Upper lobe of left lung (tissue), 6 donors: ENCODE measurements around the gene AKT2. TPM values are rescaled to one million over a fixed set of nuclear protein-coding genes. Genes with fewer than 3 reads are reported as not detected.

ENCODE experiments used
- ATAC-seq, 2 donors: fragments of 200-7000 bp; cut with Tn5 transposase; one replicate each; pipeline ENCODE4 v1.9.1; 2022; ENCODE audit warnings: mild to moderate bottlenecking in 2 of 2, moderate library complexity in 2 of 2; ENCODE audit not compliant: low FRiP score in 2 of 2
- DNase-seq, 2 donors: peaks; one replicate each; pipeline ENCODE4 v3.0.0-alpha.2; 2019 to 2020
- H3K27ac ChIP-seq, 4 donors: fragments of 200-600 bp; sonication (generic); one replicate each; pipeline ENCODE4 v1.5.1; 2016 to 2019
- H3K27me3 ChIP-seq, 4 donors: fragments of 200-600 bp; sonication (generic); one replicate each; pipeline ENCODE4 v1.5.1; 2017 to 2019
- H3K36me3 ChIP-seq, 4 donors: fragments of 200-600 bp; sonication (generic); one replicate each; pipeline ENCODE4 v1.5.1; 2016 to 2019
- H3K4me1 ChIP-seq, 4 donors: fragments of 200-600 bp; sonication (generic); one replicate each; pipeline ENCODE4 v1.5.1; 2018 to 2019
- H3K4me3 ChIP-seq, 4 donors: fragments of 200-600 bp; sonication (generic); one replicate each; pipeline ENCODE4 v1.5.1; 2017 to 2019; ENCODE audit warnings: mild to moderate bottlenecking in 2 of 4, moderate library complexity in 1 of 4
- H3K9me3 ChIP-seq, 4 donors: fragments of 200-600 bp; sonication (generic); one replicate each; pipeline ENCODE4 v1.5.1; 2018 to 2019
- CTCF ChIP-seq, 6 experiments: fragments of 450-650 bp in 4 of 6; fragments of 200-600 bp in 2 of 6; sonication (generic) in 2 of 6; IDR thresholded peaks; one replicate each; pipeline ENCODE4 v1.5.1; 2016 to 2019; ENCODE audit warnings: antibody characterized with exemption in 6 of 6
- EP300 ChIP-seq, 4 donors: sonication (generic); formaldehyde crosslinking; IDR thresholded peaks; one replicate each; pipeline ENCODE4 v1.5.1; 2017; ENCODE audit warnings: antibody characterized with exemption in 4 of 4, control low read depth in 2 of 4
- POLR2A ChIP-seq, 4 donors: fragments of 450-650 bp; IDR thresholded peaks; one replicate each; pipeline ENCODE4 v1.5.1; 2016 to 2017; ENCODE audit warnings: antibody characterized with exemption in 4 of 4, mild to moderate bottlenecking in 2 of 4
- POLR2AphosphoS5 ChIP-seq, 2 donors: sonication (generic); formaldehyde crosslinking; IDR thresholded peaks; one replicate each; pipeline ENCODE4 v1.5.1; 2017; ENCODE audit warnings: antibody characterized with exemption in 2 of 2
- WGBS, 2 donors: methylation state at CpG; one replicate each; pipeline ENCODE4 v1.1.5; 2017 to 2018; 5-methylcytosine and 5-hydroxymethylcytosine counted together
- total RNA-seq, 6 donors: library from RNA; depleted of rRNA in 4 of 6; stranded (reverse); fragments of >200 nt in 4 of 6; gene quantifications; one replicate each; pipeline versions ENCODE4 v1.1.0 to v1.2.1, GENCODE V29; 2016 to 2021
- donor health status: DM: no; HTN: no; CAD: no; lungs with moderate emphysema.
- donor health status: DM: no; HTN: yes; CAD: no; lungs with severe emphysema.

AKT2 gene
- total RNA-seq, 6 donors from 2014 or later: 59.7 to 164 (median 105) TPM

- 91 to 96% methylated on average over 8 to 13 of the region's 13 CpGs for WGBS, 2 donors
These were observed 38.6 kb upstream of the AKT2 start for GRCh38 chr19:40323705-40324104.

GRCh38 chr19:40322951-40323615 is 37.9 kb upstream of the AKT2 start:
- no peaks in the 10 kb centered on the region for H3K9me3 ChIP-seq
- no peak for DNase-seq
- no peak overlapping the region for H3K4me3 ChIP-seq
- H3K27ac ChIP-seq: no peak overlapping the region
- no peaks in the 10 kb centered on the region for H3K4me1 ChIP-seq
- H3K27me3 ChIP-seq: no peaks in the 10 kb centered on the region
- no peak for TF ChIP-seq POLR2AphosphoS5 (IDR thresholded peaks at IDR 0.05)
- no peak for TF ChIP-seq CTCF (IDR thresholded peaks at IDR 0.05)
- no peak for TF ChIP-seq POLR2A (IDR thresholded peaks at IDR 0.05)
- no peak for TF ChIP-seq EP300 (IDR thresholded peaks at IDR 0.05)
- peaks cover 23 to 93% (median 78%) of the 10 kb centered on the region in 4 donors for H3K36me3 ChIP-seq
- WGBS, 2 donors: 93 to 94% methylated on average over 12 to 15 of the region's 15 CpGs
- no peak for ATAC-seq

More at GRCh38 chr19:40323705-40324104, 38.6 kb upstream of the AKT2 start:
- Histone ChIP-seq H3K36me3 (peaks cover 23 to 93% (median 79%) of the 10 kb centered on the region in 4 donors), H3K27me3 (no peaks in the 10 kb centered on the region), H3K9me3 (no peaks in the 10 kb centered on the region), H3K27ac (no peak overlapping the region), H3K4me3 (no peak overlapping the region), H3K4me1 (no peaks in the 10 kb centered on the region)
- no peak for TF ChIP-seq CTCF (IDR thresholded peaks at IDR 0.05)
- no peak for TF ChIP-seq EP300 (IDR thresholded peaks at IDR 0.05)
- TF ChIP-seq POLR2AphosphoS5 (IDR thresholded peaks at IDR 0.05): no peak
- DNase-seq: no peak
- ATAC-seq: no peak

- TF ChIP-seq POLR2A (IDR thresholded peaks at IDR 0.05) (no peak), CTCF (IDR thresholded peaks at IDR 0.05) (no peak), POLR2AphosphoS5 (IDR thresholded peaks at IDR 0.05) (no peak)
- H3K27me3 ChIP-seq: no peaks in the 10 kb centered on the region
- 93 to 100% methylated on average over 2 to 7 of the region's 7 CpGs for WGBS, 2 donors
- no peaks in the 10 kb centered on the region for H3K4me1 ChIP-seq
- H3K27ac ChIP-seq: no peak overlapping the region
- H3K36me3 ChIP-seq: peaks cover 23 to 86% (median 73%) of the 10 kb centered on the region in 4 donors
- no peak for ATAC-seq
- no peak overlapping the region for H3K4me3 ChIP-seq
- DNase-seq: no peak
- H3K9me3 ChIP-seq: no peaks in the 10 kb centered on the region
These were observed 37.1 kb upstream of the AKT2 start for GRCh38 chr19:40322271-40322610.

GRCh38 chr19:40321566-40322270 is 36.6 kb upstream of the AKT2 start:
- ATAC-seq (no peak), DNase-seq (peak in 1 of 2 donors; percentile 79)
- TF ChIP-seq CTCF (IDR thresholded peaks at IDR 0.05) (no peak), POLR2AphosphoS5 (IDR thresholded peaks at IDR 0.05) (no peak), POLR2A (IDR thresholded peaks at IDR 0.05) (no peak), EP300 (IDR thresholded peaks at IDR 0.05) (no peak)
- Histone ChIP-seq H3K36me3 (peaks cover 23 to 80% (median 71%) of the 10 kb centered on the region in 4 donors), H3K4me1 (no peaks in the 10 kb centered on the region), H3K27ac (no peak overlapping the region), H3K9me3 (no peaks in the 10 kb centered on the region), H3K4me3 (no peak overlapping the region), H3K27me3 (no peaks in the 10 kb centered on the region)
- WGBS, 2 donors: 94 to 96% methylated on average over 8 to 27 of the region's 27 CpGs
